GM12878 (cell line): ENCODE results near the gene GNAO1. TPM values are rescaled to one million over a fixed set of nuclear protein-coding genes. Genes with fewer than 3 reads are reported as not detected.

ENCODE experiments used
- ATAC-seq: fragments of 200-7000 bp; cut with Tn5 transposase; 3 replicates; pipeline ENCODE4 v1.9.1; 2020; ENCODE audit warnings: mild to moderate bottlenecking, moderate library complexity
- BruUV-seq: library from RNA; stranded (reverse); fragments of 400-500 nt; replicated peaks from 2 replicates; lab custom pipeline; 2021; lab: Mats Ljungman, UMichigan
- CTCF ChIA-PET: fragments of 300-600 bp; sonication (Branson Sonifier 250); formaldehyde crosslinking; extraction: SDS; loops from one replicate; lab custom pipeline; 2021; ENCODE audit warnings: inconsistent platforms; lab: Yijun Ruan, JAX
- POLR2A ChIA-PET: fragments of 350-600 bp; formaldehyde crosslinking; extraction: SDS; loops from one replicate; lab custom pipeline; 2021; ENCODE audit warnings: inconsistent platforms; lab: Charles Lee
- RAD21 ChIA-PET: fragments of 300-600 bp; sonication (Branson Sonifier 250); formaldehyde crosslinking; loops from one replicate; lab custom pipeline; 2023; ENCODE audit warnings: antibody characterized with exemption; ENCODE audit not compliant: unreplicated experiment; lab: Charles Lee
- SMC1A ChIA-PET: fragments of 300-600 bp; sonication (Branson Sonifier 250); formaldehyde crosslinking; loops from one replicate; lab custom pipeline; 2023; ENCODE audit not compliant: unreplicated experiment, uncharacterized antibody; lab: Charles Lee
- DNase-seq: peaks from one replicate; pipeline ENCODE4 v3.0.0-alpha.2; 2011; ENCODE audit warnings: low read depth, low spot score
- FAIRE-seq: peaks from 3 replicates; lab custom pipeline; 2011; peaks lifted over from hg19 to GRCh38; lab: Jason Lieb, UNC
- H2AFZ ChIP-seq: 2 replicates; pipeline ENCODE4 v1.6.0; 2011; ENCODE audit warnings: low read depth, low read length, control low read depth; ENCODE audit not compliant: control insufficient read depth
- H3K27ac ChIP-seq: 2 replicates; pipeline ENCODE4 v1.5.1; 2011; ENCODE audit warnings: control low read depth; ENCODE audit not compliant: control insufficient read depth, insufficient read depth
- H3K27me3 ChIP-seq, 2 experiments: replicated peaks in 1 of 2; 2 replicates each; pipeline versions ENCODE4 v1.6.0 to v1.6.1; 2011; ENCODE audit warnings: low read length in 1 of 2; ENCODE audit not compliant: control insufficient read depth in 2 of 2, insufficient read depth in 2 of 2
- H3K36me3 ChIP-seq, 2 experiments: 2 replicates each; pipeline ENCODE4 v1.5.1; 2011; ENCODE audit warnings: low read length in 1 of 2; ENCODE audit not compliant: control insufficient read depth in 2 of 2, insufficient read depth in 2 of 2
- H3K4me1 ChIP-seq: 2 replicates; pipeline ENCODE4 v1.6.1; 2011; ENCODE audit warnings: mild to moderate bottlenecking, low read length, moderate library complexity, mixed read lengths; ENCODE audit not compliant: control insufficient read depth, insufficient read depth
- H3K4me2 ChIP-seq: 2 replicates; pipeline ENCODE4 v1.6.0; 2011; ENCODE audit warnings: control low read depth; ENCODE audit not compliant: control insufficient read depth, insufficient read depth
- H3K4me3 ChIP-seq: fragments of 200-600 bp; sonication (generic); 2 replicates; pipeline ENCODE4 v1.5.1; 2016
- H3K79me2 ChIP-seq: 2 replicates; pipeline ENCODE4 v1.6.0; 2011; ENCODE audit warnings: low read length; ENCODE audit not compliant: control insufficient read depth, insufficient read depth
- H3K9ac ChIP-seq: 2 replicates; pipeline ENCODE4 v1.8.0; 2011; ENCODE audit warnings: low read length, control low read depth, mixed read lengths; ENCODE audit not compliant: control insufficient read depth, insufficient read depth
- H3K9me3 ChIP-seq: replicated peaks from 3 replicates; pipeline ENCODE4 v1.5.1; 2011; ENCODE audit warnings: mild to moderate bottlenecking, low read length; ENCODE audit not compliant: control insufficient read depth, insufficient read depth
- H4K20me1 ChIP-seq: 2 replicates; pipeline ENCODE4 v1.6.0; 2011; ENCODE audit not compliant: control insufficient read depth, insufficient read depth
- ASH2L ChIP-seq: fragments of 300-600, 200-600 bp; sonication (generic); IDR thresholded peaks from 2 replicates; pipeline ENCODE4 v1.6.1; 2017; ENCODE audit warnings: low read depth, mild to moderate bottlenecking, borderline replicate concordance
- EGR1 ChIP-seq, 2 experiments: IDR thresholded peaks; 1 replicate in 1 of 2; 2 replicates in 1 of 2; pipeline ENCODE4 v1.6.1; 2011 to 2012; ENCODE audit warnings: low read depth in 2 of 2, low read length in 2 of 2, borderline replicate concordance in 1 of 2, mild to moderate bottlenecking in 1 of 2, moderate library complexity in 1 of 2
- NFXL1 ChIP-seq: fragments of 450-650 bp; IDR thresholded peaks from 2 replicates; pipeline ENCODE4 v1.6.1; 2017; ENCODE audit warnings: antibody characterized with exemption, mild to moderate bottlenecking, borderline replicate concordance
- NR2F1 ChIP-seq: fragments of 450-650 bp; conservative IDR thresholded peaks from 2 replicates; pipeline ENCODE4 v1.6.1; 2017; ENCODE audit warnings: mild to moderate bottlenecking
- RAD21 ChIP-seq: IDR thresholded peaks from 2 replicates; pipeline ENCODE4 v1.6.1; 2011; ENCODE audit warnings: mild to moderate bottlenecking, low read depth, low read length, moderate library complexity; ENCODE audit not compliant: insufficient read depth
- WGBS: methylation state at CpG from one replicate; pipeline ENCODE4 v1.1.6; 2016; ENCODE audit warnings: low lambda C conversion rate; ENCODE audit not compliant: insufficient replicate concordance, insufficient coverage; ENCODE audit errors: missing lambda C conversion rate; 5-methylcytosine and 5-hydroxymethylcytosine counted together
- in situ Hi-C: fragments of 300-500 bp; cut with MboI; formaldehyde crosslinking; loops from 9 replicates; pipeline ENCODE4 v1.14.3; 2018; ENCODE audit warnings: mixed read lengths
- intact Hi-C: fragments of 100-400 bp; cut with micrococcal nuclease; formaldehyde crosslinking; loops from one replicate; pipeline ENCODE4 v1.14.2; 2022; ENCODE audit not compliant: unreplicated experiment
- polyA plus RNA-seq, 11 experiments: library from polyadenylated mRNA; depleted of rRNA in 4 of 11; unstranded in 6 of 11; stranded (reverse) in 5 of 11; fragments of >200 nt; fragmentation: Nextera tagmentation in 4 of 11; fragmentation: Illumina TruSeq in 1 of 11; extraction: Ambion mirVana in 4 of 11; extraction: Trizol in 1 of 11; gene quantifications; 1 replicate in 1 of 11; 2 replicates in 10 of 11; pipeline versions ENCODE4 v1.2.1 to v1.2.3, GENCODE V29; 2011 to 2016; ENCODE audit warnings: inconsistent platforms in 2 of 11, missing spikeins in 2 of 11, low read depth in 1 of 11
- total RNA-seq, 4 experiments: library from RNA; depleted of rRNA in 3 of 4; stranded (reverse); fragments of >200 nt in 3 of 4; fragmentation: Illumina TruSeq in 1 of 4; extraction: Trizol in 1 of 4; gene quantifications; 2 replicates each; pipeline versions ENCODE4 v1.2.1 to v1.2.3, GENCODE V29; 2013 to 2021
- TF ChIP-seq, protein P1 (sequence below): IDR thresholded peaks from 2 replicates; pipeline ENCODE4 v1.6.1; 2011; ENCODE audit warnings: mild to moderate bottlenecking, low read depth, low read length, moderate library complexity; ENCODE audit not compliant: insufficient replicate concordance
- TF ChIP-seq, protein P2 (sequence below): fragments of 450-650 bp; IDR thresholded peaks from 2 replicates; pipeline ENCODE4 v1.6.1; 2017; ENCODE audit warnings: mild to moderate bottlenecking, moderate library complexity
- TF ChIP-seq, protein P3 (sequence below): IDR thresholded peaks from 2 replicates; pipeline ENCODE4 v1.6.1; 2012; ENCODE audit warnings: low read depth, low read length, improper control_type of control experiment

GNAO1 gene
- total and polyA plus RNA-seq, 10 of the 15 experiments (the other 5 are each of a cell fraction or from before 2014, with no cell fraction given), result 0.05 to 0.28 (median 0.14) TPM; not detected in 6

- no peak for ATAC-seq
- H4K20me1 ChIP-seq, result no peaks in the 10 kb centered on the region
- no peaks in the 10 kb centered on the region for H3K79me2 ChIP-seq
- in situ Hi-C loops, result no loop called here
- no peak for FAIRE-seq
- H3K4me1 ChIP-seq, result no peaks in the 10 kb centered on the region
- CTCF ChIA-PET, result interaction anchor here (3.5 kb wide), 1 partner anchor 10 kb away, joined by 12 read pairs; no protein-coding TSS in a partner anchor
- H3K9me3 ChIP-seq, result no peaks in the 10 kb centered on the region
- H3K27me3 ChIP-seq, result peaks cover 0 to 2% of the 10 kb centered on the region in 2 experiments; a peak in 1 of 4 replicates
- H3K9ac ChIP-seq, result no peak overlapping the region
- no peak for DNase-seq
- POLR2A ChIA-PET, result no interaction called here
- no peaks in the 10 kb centered on the region for H3K36me3 ChIP-seq
- BruUV-seq, result no TSS peak
- H3K4me2 ChIP-seq, result no peak overlapping the region
- no peak overlapping the region for H3K27ac ChIP-seq
- SMC1A ChIA-PET, result interaction anchor here (1.1 kb wide), 1 partner anchor 10 kb away, joined by 3 read pairs; no protein-coding TSS in a partner anchor
- TF ChIP-seq, protein P1, sequence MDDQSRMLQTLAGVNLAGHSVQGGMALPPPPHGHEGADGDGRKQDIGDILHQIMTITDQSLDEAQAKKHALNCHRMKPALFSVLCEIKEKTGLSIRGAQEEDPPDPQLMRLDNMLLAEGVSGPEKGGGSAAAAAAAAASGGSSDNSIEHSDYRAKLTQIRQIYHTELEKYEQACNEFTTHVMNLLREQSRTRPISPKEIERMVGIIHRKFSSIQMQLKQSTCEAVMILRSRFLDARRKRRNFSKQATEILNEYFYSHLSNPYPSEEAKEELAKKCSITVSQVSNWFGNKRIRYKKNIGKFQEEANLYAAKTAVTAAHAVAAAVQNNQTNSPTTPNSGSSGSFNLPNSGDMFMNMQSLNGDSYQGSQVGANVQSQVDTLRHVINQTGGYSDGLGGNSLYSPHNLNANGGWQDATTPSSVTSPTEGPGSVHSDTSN, result no peak
- TF ChIP-seq EGR1 (IDR thresholded peaks at IDR 0.05; ENCODE audit: borderline replicate concordance in 1 of 2, low read depth in 2 of 2, low read length in 2 of 2) (no peak), NFXL1 (no peak), NR2F1 (no peak)
- WGBS, result 8% methylated on average over 3 of the region's 3 CpGs
- intact Hi-C loops, result no loop called here
- RAD21 ChIA-PET, result no interaction called here
- no peak overlapping the region for H3K4me3 ChIP-seq
- H2AFZ ChIP-seq, result no peak overlapping the region
Observed at GRCh38 chr16:56309008-56309407, 117.7 kb downstream of the GNAO1 start.

DNA sequence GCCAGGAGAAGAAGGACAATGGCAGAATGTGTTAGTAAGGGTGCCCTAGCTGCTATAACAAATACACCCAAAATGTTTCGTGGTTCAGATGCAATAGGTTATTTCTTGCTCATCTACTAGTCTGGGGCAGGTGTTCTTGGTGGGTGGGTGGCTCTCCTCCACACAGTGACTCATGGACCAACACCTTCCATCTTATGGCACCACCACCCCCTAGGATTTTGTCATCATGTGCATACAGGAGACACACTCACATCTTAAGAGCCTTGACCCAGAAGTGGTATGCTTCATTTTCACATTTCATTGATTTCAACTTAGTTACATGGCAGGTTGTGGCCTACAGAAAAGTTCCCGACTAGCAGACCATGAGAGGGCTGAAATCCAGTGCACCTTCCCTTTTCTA, 119.4 kb downstream of the GNAO1 start:
- ATAC-seq (no peak), DNase-seq (no peak), FAIRE-seq (no peak)
- POLR2A ChIA-PET, result no interaction called here
- Histone ChIP-seq H3K9me3 (no peaks in the 10 kb centered on the region), H3K4me2 (no peak overlapping the region), H3K4me1 (no peaks in the 10 kb centered on the region), H3K4me3 (no peak overlapping the region), H3K27ac (no peak overlapping the region), H2AFZ (no peak overlapping the region), H3K79me2 (no peaks in the 10 kb centered on the region), H4K20me1 (no peaks in the 10 kb centered on the region), H3K36me3 (no peaks in the 10 kb centered on the region), H3K9ac (no peak overlapping the region), H3K27me3 (no peaks in the 10 kb centered on the region)
- SMC1A ChIA-PET, result no interaction called here
- CTCF ChIA-PET, result interaction anchor here (1.3 kb wide), 1 partner anchor 46 kb away, joined by 6 read pairs; no protein-coding TSS in a partner anchor
- 34% methylated on average over 2 of the region's 2 CpGs for WGBS
- intact Hi-C loops, result loop anchor here (10.0 kb wide), 2 partner anchors 394 to 846 kb away; no protein-coding TSS in a partner anchor
- RAD21 ChIA-PET, result no interaction called here
- BruUV-seq, result no TSS peak
- in situ Hi-C loops, result loop anchor here (10.0 kb wide), 1 partner anchor 846 kb away; no protein-coding TSS in a partner anchor
- TF ChIP-seq RAD21 (no peak), ASH2L (no peak)
- TF ChIP-seq, protein P2, sequence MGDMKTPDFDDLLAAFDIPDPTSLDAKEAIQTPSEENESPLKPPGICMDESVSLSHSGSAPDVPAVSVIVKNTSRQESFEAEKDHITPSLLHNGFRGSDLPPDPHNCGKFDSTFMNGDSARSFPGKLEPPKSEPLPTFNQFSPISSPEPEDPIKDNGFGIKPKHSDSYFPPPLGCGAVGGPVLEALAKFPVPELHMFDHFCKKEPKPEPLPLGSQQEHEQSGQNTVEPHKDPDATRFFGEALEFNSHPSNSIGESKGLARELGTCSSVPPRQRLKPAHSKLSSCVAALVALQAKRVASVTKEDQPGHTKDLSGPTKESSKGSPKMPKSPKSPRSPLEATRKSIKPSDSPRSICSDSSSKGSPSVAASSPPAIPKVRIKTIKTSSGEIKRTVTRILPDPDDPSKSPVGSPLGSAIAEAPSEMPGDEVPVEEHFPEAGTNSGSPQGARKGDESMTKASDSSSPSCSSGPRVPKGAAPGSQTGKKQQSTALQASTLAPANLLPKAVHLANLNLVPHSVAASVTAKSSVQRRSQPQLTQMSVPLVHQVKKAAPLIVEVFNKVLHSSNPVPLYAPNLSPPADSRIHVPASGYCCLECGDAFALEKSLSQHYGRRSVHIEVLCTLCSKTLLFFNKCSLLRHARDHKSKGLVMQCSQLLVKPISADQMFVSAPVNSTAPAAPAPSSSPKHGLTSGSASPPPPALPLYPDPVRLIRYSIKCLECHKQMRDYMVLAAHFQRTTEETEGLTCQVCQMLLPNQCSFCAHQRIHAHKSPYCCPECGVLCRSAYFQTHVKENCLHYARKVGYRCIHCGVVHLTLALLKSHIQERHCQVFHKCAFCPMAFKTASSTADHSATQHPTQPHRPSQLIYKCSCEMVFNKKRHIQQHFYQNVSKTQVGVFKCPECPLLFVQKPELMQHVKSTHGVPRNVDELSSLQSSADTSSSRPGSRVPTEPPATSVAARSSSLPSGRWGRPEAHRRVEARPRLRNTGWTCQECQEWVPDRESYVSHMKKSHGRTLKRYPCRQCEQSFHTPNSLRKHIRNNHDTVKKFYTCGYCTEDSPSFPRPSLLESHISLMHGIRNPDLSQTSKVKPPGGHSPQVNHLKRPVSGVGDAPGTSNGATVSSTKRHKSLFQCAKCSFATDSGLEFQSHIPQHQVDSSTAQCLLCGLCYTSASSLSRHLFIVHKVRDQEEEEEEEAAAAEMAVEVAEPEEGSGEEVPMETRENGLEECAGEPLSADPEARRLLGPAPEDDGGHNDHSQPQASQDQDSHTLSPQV, result no peak
- TF ChIP-seq, protein P3, sequence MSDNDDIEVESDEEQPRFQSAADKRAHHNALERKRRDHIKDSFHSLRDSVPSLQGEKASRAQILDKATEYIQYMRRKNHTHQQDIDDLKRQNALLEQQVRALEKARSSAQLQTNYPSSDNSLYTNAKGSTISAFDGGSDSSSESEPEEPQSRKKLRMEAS, result no peak
